Activated CD8-positive, alpha-beta memory T cell treated with anti-CD3 and anti-CD28 coated beads, Interleukin-2, amount 50 U/mL, for 24 hours (primary cell): ENCODE measurements around the gene FAM210B.
"Not testable (repeated sequence)": the region's sequence is repeated elsewhere in the genome, so short reads cannot be mapped to it uniquely, and the experiment has no call there.

ENCODE experiments used
- DNase-seq: peaks from one replicate; pipeline ENCODE4 v3.0.0-alpha.2; 2020; ENCODE audit errors: extremely low read depth

FAM210B gene

GRCh38 chr20:56392881-56393482 lies 34.2 kb downstream of the FAM210B start:
- DNase-seq: no peak

GRCh38 chr20:56393653-56394052 lies 34.9 kb downstream of the FAM210B start:
- DNase-seq: no peak

- DNase-seq: no peak
Observed at GRCh38 chr20:56395166-56395565, 36.4 kb downstream of the FAM210B start.

- DNase-seq: peak; percentile 31
Observed at GRCh38 chr20:56400001-56400640, 41.3 kb downstream of the FAM210B start.

- DNase-seq: no peak
Observed at GRCh38 chr20:56403465-56403864, 44.7 kb downstream of the FAM210B start.

GRCh38 chr20:56405356-56405755 lies 46.6 kb downstream of the FAM210B start:
- DNase-seq: not testable (repeated sequence)

- DNase-seq: no peak
Observed at GRCh38 chr20:56406910-56407309, 48.1 kb downstream of the FAM210B start.

- no peak for DNase-seq
Observed at GRCh38 chr20:56409521-56409920, 50.7 kb downstream of the FAM210B start.

GRCh38 chr20:56409956-56410355 lies 51.2 kb downstream of the FAM210B start:
- DNase-seq: no peak

- not testable (repeated sequence) for DNase-seq
Observed at GRCh38 chr20:56411287-56411686, 52.5 kb downstream of the FAM210B start.

- DNase-seq: no peak
Observed at GRCh38 chr20:56411759-56412472, 53.1 kb downstream of the FAM210B start, which contains the start of gene CASS4. CASS4 (plus strand) TSS chr20:56412260; CDS start chr20:56412459, 199 bp downstream.

GRCh38 chr20:56412473-56412790 lies 53.7 kb downstream of the FAM210B start:
- no peak for DNase-seq

- DNase-seq: no peak
Observed at GRCh38 chr20:56412949-56413348, 54.2 kb downstream of the FAM210B start.

GRCh38 chr20:56414842-56415765 lies 56.3 kb downstream of the FAM210B start:
- no peak for DNase-seq

GRCh38 chr20:56417402-56417801 lies 58.6 kb downstream of the FAM210B start:
- DNase-seq: no peak

GRCh38 chr20:56417911-56418310 lies 59.1 kb downstream of the FAM210B start:
- no peak for DNase-seq
